Upper lobe of left lung (tissue), 4 donors: ENCODE data around the gene ALDH3A2.

Source experiments
- EP300 ChIP-seq, 4 donors: sonication (generic); formaldehyde crosslinking; IDR thresholded peaks; one replicate each; pipeline ENCODE4 v1.5.1; 2017; ENCODE audit warnings: antibody characterized with exemption in 4 of 4, control low read depth in 2 of 4
- POLR2A ChIP-seq, 4 donors: fragments of 450-650 bp; IDR thresholded peaks; one replicate each; pipeline ENCODE4 v1.5.1; 2016 to 2017; ENCODE audit warnings: antibody characterized with exemption in 4 of 4, mild to moderate bottlenecking in 2 of 4
- POLR2AphosphoS5 ChIP-seq, 2 donors: sonication (generic); formaldehyde crosslinking; IDR thresholded peaks; one replicate each; pipeline ENCODE4 v1.5.1; 2017; ENCODE audit warnings: antibody characterized with exemption in 2 of 2
- TF ChIP-seq, protein P1 (sequence below), 6 experiments: fragments of 450-650 bp in 4 of 6; fragments of 200-600 bp in 2 of 6; sonication (generic) in 2 of 6; IDR thresholded peaks; one replicate each; pipeline ENCODE4 v1.5.1; 2016 to 2019; ENCODE audit warnings: antibody characterized with exemption in 6 of 6

GRCh38 chr17:19718041-19718612 lies 69.6 kb downstream of the ALDH3A2 start:
- TF ChIP-seq EP300 (IDR thresholded peaks at IDR 0.05) (no peak), POLR2A (IDR thresholded peaks at IDR 0.05) (no peak), POLR2AphosphoS5 (IDR thresholded peaks at IDR 0.05) (no peak)
- TF ChIP-seq, protein P1, sequence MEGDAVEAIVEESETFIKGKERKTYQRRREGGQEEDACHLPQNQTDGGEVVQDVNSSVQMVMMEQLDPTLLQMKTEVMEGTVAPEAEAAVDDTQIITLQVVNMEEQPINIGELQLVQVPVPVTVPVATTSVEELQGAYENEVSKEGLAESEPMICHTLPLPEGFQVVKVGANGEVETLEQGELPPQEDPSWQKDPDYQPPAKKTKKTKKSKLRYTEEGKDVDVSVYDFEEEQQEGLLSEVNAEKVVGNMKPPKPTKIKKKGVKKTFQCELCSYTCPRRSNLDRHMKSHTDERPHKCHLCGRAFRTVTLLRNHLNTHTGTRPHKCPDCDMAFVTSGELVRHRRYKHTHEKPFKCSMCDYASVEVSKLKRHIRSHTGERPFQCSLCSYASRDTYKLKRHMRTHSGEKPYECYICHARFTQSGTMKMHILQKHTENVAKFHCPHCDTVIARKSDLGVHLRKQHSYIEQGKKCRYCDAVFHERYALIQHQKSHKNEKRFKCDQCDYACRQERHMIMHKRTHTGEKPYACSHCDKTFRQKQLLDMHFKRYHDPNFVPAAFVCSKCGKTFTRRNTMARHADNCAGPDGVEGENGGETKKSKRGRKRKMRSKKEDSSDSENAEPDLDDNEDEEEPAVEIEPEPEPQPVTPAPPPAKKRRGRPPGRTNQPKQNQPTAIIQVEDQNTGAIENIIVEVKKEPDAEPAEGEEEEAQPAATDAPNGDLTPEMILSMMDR (IDR thresholded peaks at IDR 0.05) = no peak
